ENCODE results near the gene TATDN3. TPM values are rescaled to one million over a fixed set of nuclear protein-coding genes. Genes with fewer than 3 reads are reported as not detected.
"Not testable (repeated sequence)": the region's sequence is repeated elsewhere in the genome, so short reads cannot be mapped to it uniquely, and the experiment has no call there.

The TATDN3 gene
- polyA plus RNA-seq, 1 donor (not counting 4 experiments of a cell fraction or from before 2014, with no cell fraction given) = 11.6 TPM

DNA sequence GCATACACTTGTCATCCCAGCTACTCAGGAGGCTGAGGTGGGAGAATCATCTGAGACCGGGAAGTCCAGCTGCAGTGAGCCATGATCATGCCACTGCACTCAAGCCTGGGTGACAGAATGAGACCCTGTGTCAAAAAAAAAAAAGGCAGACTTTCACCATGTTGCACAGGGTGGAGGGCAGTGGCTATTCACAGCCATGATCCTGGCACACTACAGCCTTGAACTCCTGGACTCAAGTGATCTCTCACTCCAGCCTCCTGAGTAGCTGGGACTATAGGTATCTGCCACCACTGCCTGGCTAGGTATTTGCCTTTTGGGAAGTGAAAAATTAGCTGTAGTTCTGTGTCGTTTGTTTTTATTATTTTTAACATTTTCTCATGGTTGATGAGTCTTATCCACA, 36.7 kb downstream of the TATDN3 start:
- no peak for TF ChIP-seq EZH2 (IDR thresholded peaks at IDR 0.05; ENCODE audit: low read length)
- Histone ChIP-seq H2AFZ (ENCODE audit: control insufficient read depth, low read length) (no peak overlapping the region), H3K4me3 (ENCODE audit: control insufficient read depth in 2 of 3, extremely low read depth in 1 of 3, insufficient read depth in 2 of 3, low read depth in 1 of 3, low read length in 3 of 3) (no peak overlapping the region), H3K27me3 (ENCODE audit: control insufficient read depth, extremely low read depth, insufficient read depth, low read length) (no peaks in the 10 kb centered on the region), H3K4me2 (ENCODE audit: control insufficient read depth, extremely low read depth, insufficient read depth, low read depth, low read length) (no peak overlapping the region), H3K9ac (ENCODE audit: control insufficient read depth, extremely low read depth, insufficient read depth, low read length) (no peak overlapping the region), H3K27ac (ENCODE audit: control insufficient read depth, insufficient read depth, low read length) (no peak overlapping the region), H3K36me3 (ENCODE audit: control insufficient read depth in 2 of 2, extremely low read depth in 1 of 2, insufficient read depth in 2 of 2, low read length in 2 of 2) (no peaks in the 10 kb centered on the region), H3K4me1 (ENCODE audit: control insufficient read depth, extremely low read depth, insufficient read depth, low read length) (no peaks in the 10 kb centered on the region), H3K9me1 (ENCODE audit: control insufficient read depth, extremely low read depth, insufficient read depth, low read length) (no peaks in the 10 kb centered on the region), H3K9me3 (ENCODE audit: control insufficient read depth, low read depth, low read length) (peaks cover 11% of the 10 kb centered on the region), H3K79me2 (ENCODE audit: control insufficient read depth, insufficient read depth, low read length) (no peaks in the 10 kb centered on the region), H4K20me1 (ENCODE audit: control insufficient read depth, extremely low read depth, insufficient read depth, low read length) (no peaks in the 10 kb centered on the region)
- dilution Hi-C loops (cut with MboI; ENCODE audit: extremely low pct_ligation_motif_present, low sequenced_read_pairs) = no loop called here
- FAIRE-seq = no peak
- no peak for DNase-seq (ENCODE audit: low read depth, low spot score)

DNA sequence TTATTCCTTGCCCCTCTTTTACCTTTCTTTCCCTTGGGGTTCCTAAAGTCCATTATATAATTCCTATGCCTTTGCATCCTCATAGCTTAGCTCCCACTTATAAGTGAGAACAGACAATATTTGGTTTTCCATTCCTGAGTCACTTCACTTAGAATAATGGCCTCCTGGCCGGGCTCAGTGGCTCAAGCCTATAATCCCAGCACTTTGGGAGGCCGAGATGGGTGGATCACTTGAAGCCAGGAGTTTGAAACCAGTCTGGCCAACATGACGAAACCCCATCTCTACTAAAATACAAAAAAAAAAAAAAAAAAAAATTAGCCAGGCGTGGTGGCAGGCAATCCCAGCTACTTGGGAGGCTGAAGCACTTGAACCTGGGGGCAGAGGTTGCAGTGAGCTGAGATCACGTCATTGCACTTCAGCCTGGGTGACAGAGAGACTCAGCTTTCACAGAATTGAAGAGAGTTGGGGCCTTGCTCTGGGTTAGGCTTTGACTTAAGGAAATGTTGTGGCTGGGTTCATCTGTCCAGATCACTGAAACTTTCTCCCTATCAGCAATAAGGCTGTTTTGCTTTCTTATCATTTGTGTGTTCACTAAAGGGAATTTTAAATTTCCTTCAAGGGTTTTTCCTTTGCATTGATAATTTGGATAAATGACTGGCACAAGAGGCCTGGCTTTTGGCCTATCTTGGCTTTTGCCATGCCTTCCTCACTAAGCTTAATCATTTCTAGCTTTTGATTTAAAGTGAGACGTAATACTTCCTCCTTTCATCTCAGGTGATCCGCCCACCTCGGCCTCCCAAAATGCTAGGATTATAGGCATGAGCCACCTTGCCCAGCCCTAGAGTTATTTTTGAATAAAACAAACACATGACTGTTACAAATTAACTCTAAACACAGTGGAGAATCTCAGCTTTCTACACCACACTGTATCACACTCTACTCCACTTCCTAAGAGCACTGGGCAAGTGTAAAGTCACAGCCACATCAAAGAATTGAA, 41.8 kb downstream of the TATDN3 start:
- H3K4me1 ChIP-seq (ENCODE audit: control insufficient read depth, extremely low read depth, insufficient read depth, low read length); DNase-seq (ENCODE audit: low read depth, low spot score); H3K4me2 ChIP-seq (ENCODE audit: control insufficient read depth, extremely low read depth, insufficient read depth, low read depth, low read length); H3K79me2 ChIP-seq (ENCODE audit: control insufficient read depth, insufficient read depth, low read length); FAIRE-seq; H3K9me1 ChIP-seq (ENCODE audit: control insufficient read depth, extremely low read depth, insufficient read depth, low read length); dilution Hi-C loops (cut with MboI; ENCODE audit: extremely low pct_ligation_motif_present, low sequenced_read_pairs); H3K27me3 ChIP-seq (ENCODE audit: control insufficient read depth, extremely low read depth, insufficient read depth, low read length); H3K4me3 ChIP-seq (ENCODE audit: control insufficient read depth in 2 of 3, extremely low read depth in 1 of 3, insufficient read depth in 2 of 3, low read depth in 1 of 3, low read length in 3 of 3); H3K36me3 ChIP-seq (ENCODE audit: control insufficient read depth in 2 of 2, extremely low read depth in 1 of 2, insufficient read depth in 2 of 2, low read length in 2 of 2); H3K9me3 ChIP-seq (ENCODE audit: control insufficient read depth, low read depth, low read length); H3K27ac ChIP-seq (ENCODE audit: control insufficient read depth, insufficient read depth, low read length); H3K9ac ChIP-seq (ENCODE audit: control insufficient read depth, extremely low read depth, insufficient read depth, low read length); H4K20me1 ChIP-seq (ENCODE audit: control insufficient read depth, extremely low read depth, insufficient read depth, low read length): not testable (repeated sequence)
- peak overlapping the region; percentile 26 for H2AFZ ChIP-seq (ENCODE audit: control insufficient read depth, low read length)

DNA sequence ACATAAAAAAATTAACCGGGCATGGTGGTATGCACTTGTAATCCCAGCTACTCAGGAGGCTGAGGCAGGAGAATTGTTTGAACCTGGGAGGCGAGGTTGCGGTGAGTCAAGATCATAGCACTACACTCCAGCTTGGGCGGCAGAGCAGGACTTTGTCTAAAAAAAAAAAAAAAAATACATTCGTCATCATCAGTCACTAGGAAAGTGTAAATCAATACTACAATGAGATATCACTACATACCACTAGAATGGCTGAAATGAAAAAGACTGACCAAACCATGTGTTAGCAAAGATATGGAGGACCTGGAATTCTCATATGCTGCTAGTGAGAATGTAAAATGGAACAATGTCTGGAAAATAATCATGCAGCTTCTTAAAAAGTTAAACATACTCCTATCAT, 46.5 kb downstream of the TATDN3 start:
- Histone ChIP-seq H3K36me3 (ENCODE audit: control insufficient read depth in 2 of 2, extremely low read depth in 1 of 2, insufficient read depth in 2 of 2, low read length in 2 of 2) (no peaks in the 10 kb centered on the region), H3K9ac (ENCODE audit: control insufficient read depth, extremely low read depth, insufficient read depth, low read length) (no peak overlapping the region), H3K4me3 (ENCODE audit: control insufficient read depth in 2 of 3, extremely low read depth in 1 of 3, insufficient read depth in 2 of 3, low read depth in 1 of 3, low read length in 3 of 3) (no peak overlapping the region), H3K9me3 (ENCODE audit: control insufficient read depth, low read depth, low read length) (no peaks in the 10 kb centered on the region), H3K4me2 (ENCODE audit: control insufficient read depth, extremely low read depth, insufficient read depth, low read depth, low read length) (no peak overlapping the region), H3K27me3 (ENCODE audit: control insufficient read depth, extremely low read depth, insufficient read depth, low read length) (no peaks in the 10 kb centered on the region), H3K79me2 (ENCODE audit: control insufficient read depth, insufficient read depth, low read length) (no peaks in the 10 kb centered on the region), H2AFZ (ENCODE audit: control insufficient read depth, low read length) (no peak overlapping the region), H4K20me1 (ENCODE audit: control insufficient read depth, extremely low read depth, insufficient read depth, low read length) (no peaks in the 10 kb centered on the region), H3K27ac (ENCODE audit: control insufficient read depth, insufficient read depth, low read length) (no peak overlapping the region), H3K9me1 (ENCODE audit: control insufficient read depth, extremely low read depth, insufficient read depth, low read length) (no peaks in the 10 kb centered on the region), H3K4me1 (ENCODE audit: control insufficient read depth, extremely low read depth, insufficient read depth, low read length) (no peaks in the 10 kb centered on the region)
- DNase-seq (ENCODE audit: low read depth, low spot score) (no peak), FAIRE-seq (no peak)
- dilution Hi-C loops (cut with MboI; ENCODE audit: extremely low pct_ligation_motif_present, low sequenced_read_pairs) = no loop called here
- no peak for TF ChIP-seq EZH2 (IDR thresholded peaks at IDR 0.05; ENCODE audit: low read length)
- TF ChIP-seq, protein P1, sequence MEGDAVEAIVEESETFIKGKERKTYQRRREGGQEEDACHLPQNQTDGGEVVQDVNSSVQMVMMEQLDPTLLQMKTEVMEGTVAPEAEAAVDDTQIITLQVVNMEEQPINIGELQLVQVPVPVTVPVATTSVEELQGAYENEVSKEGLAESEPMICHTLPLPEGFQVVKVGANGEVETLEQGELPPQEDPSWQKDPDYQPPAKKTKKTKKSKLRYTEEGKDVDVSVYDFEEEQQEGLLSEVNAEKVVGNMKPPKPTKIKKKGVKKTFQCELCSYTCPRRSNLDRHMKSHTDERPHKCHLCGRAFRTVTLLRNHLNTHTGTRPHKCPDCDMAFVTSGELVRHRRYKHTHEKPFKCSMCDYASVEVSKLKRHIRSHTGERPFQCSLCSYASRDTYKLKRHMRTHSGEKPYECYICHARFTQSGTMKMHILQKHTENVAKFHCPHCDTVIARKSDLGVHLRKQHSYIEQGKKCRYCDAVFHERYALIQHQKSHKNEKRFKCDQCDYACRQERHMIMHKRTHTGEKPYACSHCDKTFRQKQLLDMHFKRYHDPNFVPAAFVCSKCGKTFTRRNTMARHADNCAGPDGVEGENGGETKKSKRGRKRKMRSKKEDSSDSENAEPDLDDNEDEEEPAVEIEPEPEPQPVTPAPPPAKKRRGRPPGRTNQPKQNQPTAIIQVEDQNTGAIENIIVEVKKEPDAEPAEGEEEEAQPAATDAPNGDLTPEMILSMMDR (optimal IDR thresholded peaks at IDR 0.05 in 1 of 3, IDR thresholded peaks at IDR 0.05 in 1 of 3, conservative IDR thresholded peaks at IDR 0.05 in 1 of 3; ENCODE audit: extremely low read depth in 1 of 3, insufficient read depth in 2 of 3, low read length in 3 of 3) = no peak

DNA sequence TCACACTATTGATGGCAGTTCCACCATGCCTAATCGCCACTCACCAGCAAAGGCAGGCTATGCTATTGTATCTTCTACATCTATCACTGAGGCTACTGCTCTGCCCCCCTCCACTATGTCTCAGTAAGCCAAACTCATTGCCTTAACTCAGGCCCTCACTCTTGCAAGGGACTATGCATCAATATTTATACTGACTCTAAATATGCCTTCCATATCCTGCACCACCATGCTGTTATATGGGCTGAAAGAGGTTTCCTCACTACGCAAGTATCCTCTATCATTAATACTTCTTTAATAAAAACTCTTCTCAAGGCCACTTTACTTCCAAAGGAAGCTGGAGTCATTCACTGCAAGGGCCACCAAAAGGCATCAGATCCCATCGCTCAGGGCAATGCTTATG, 52.8 kb downstream of the TATDN3 start:
- FAIRE-seq; H3K27ac ChIP-seq (ENCODE audit: control insufficient read depth, insufficient read depth, low read length); DNase-seq (ENCODE audit: low read depth, low spot score); H2AFZ ChIP-seq (ENCODE audit: control insufficient read depth, low read length); H3K9me1 ChIP-seq (ENCODE audit: control insufficient read depth, extremely low read depth, insufficient read depth, low read length); H3K79me2 ChIP-seq (ENCODE audit: control insufficient read depth, insufficient read depth, low read length); H3K4me3 ChIP-seq (ENCODE audit: control insufficient read depth in 2 of 3, extremely low read depth in 1 of 3, insufficient read depth in 2 of 3, low read depth in 1 of 3, low read length in 3 of 3); H3K9ac ChIP-seq (ENCODE audit: control insufficient read depth, extremely low read depth, insufficient read depth, low read length); H3K4me2 ChIP-seq (ENCODE audit: control insufficient read depth, extremely low read depth, insufficient read depth, low read depth, low read length); H4K20me1 ChIP-seq (ENCODE audit: control insufficient read depth, extremely low read depth, insufficient read depth, low read length); H3K9me3 ChIP-seq (ENCODE audit: control insufficient read depth, low read depth, low read length); dilution Hi-C loops (cut with MboI; ENCODE audit: extremely low pct_ligation_motif_present, low sequenced_read_pairs); H3K4me1 ChIP-seq (ENCODE audit: control insufficient read depth, extremely low read depth, insufficient read depth, low read length); H3K36me3 ChIP-seq (ENCODE audit: control insufficient read depth in 2 of 2, extremely low read depth in 1 of 2, insufficient read depth in 2 of 2, low read length in 2 of 2); H3K27me3 ChIP-seq (ENCODE audit: control insufficient read depth, extremely low read depth, insufficient read depth, low read length): not testable (repeated sequence)
